Muscle of leg (tissue), 11 donors: ENCODE data around the gene DPH6. TPM values are rescaled to one million over a fixed set of nuclear protein-coding genes. Genes with fewer than 3 reads are reported as not detected.

Experiments
- DNase-seq: peaks from one replicate; pipeline ENCODE4 v3.0.0; 2013
- H3K27ac ChIP-seq: one replicate; pipeline ENCODE4 v1.5.1; 2013; ENCODE audit warnings: mild to moderate bottlenecking, low read length, control low read depth
- H3K27me3 ChIP-seq: one replicate; pipeline ENCODE4 v1.6.1; 2013; ENCODE audit warnings: low read length; ENCODE audit not compliant: control insufficient read depth, insufficient read depth
- H3K36me3 ChIP-seq: one replicate; pipeline ENCODE4 v1.6.1; 2013; ENCODE audit warnings: low read length; ENCODE audit not compliant: control insufficient read depth, insufficient read depth
- H3K4me1 ChIP-seq: one replicate; pipeline ENCODE4 v1.6.1; 2013; ENCODE audit warnings: low read length; ENCODE audit not compliant: control insufficient read depth, insufficient read depth
- H3K4me3 ChIP-seq: one replicate; pipeline ENCODE4 v1.5.1; 2013; ENCODE audit warnings: low read length, control low read depth
- H3K9me3 ChIP-seq: replicated peaks from 2 replicates; pipeline ENCODE4 v1.6.1; 2013; ENCODE audit warnings: low read depth, low read length; ENCODE audit not compliant: control insufficient read depth
- WGBS: methylation state at CpG from one replicate; pipeline ENCODE4 v1.1.5; 2013; ENCODE audit warnings: missing lambda C conversion rate; ENCODE audit not compliant: insufficient coverage; 5-methylcytosine and 5-hydroxymethylcytosine counted together
- polyA plus RNA-seq, 8 donors: library from polyadenylated mRNA; unstranded; fragments of 120-200 nt; gene quantifications; one replicate each; pipeline versions ENCODE4 v1.2.1 to v1.2.3, GENCODE V29; 2013; ENCODE audit warnings: inconsistent platforms in 1 of 8, low replicate concordance in 1 of 8; ENCODE audit not compliant: insufficient read length in 8 of 8, insufficient read depth in 1 of 8
- total RNA-seq: library from RNA; stranded (reverse); fragments of 120-200 nt; gene quantifications from one replicate; pipeline ENCODE4 v1.2.4, GENCODE V29; 2013

The DPH6 gene
- total and polyA plus RNA-seq, 9 donors: 9.8 to 23.1 (median 15.2) TPM

GRCh38 chr15:35561308-35561707 is 15.3 kb upstream of the DPH6 start:
- H3K9me3 ChIP-seq: no peaks in the 10 kb centered on the region
- H3K4me1 ChIP-seq: no peaks in the 10 kb centered on the region
- H3K27me3 ChIP-seq: no peaks in the 10 kb centered on the region
- H3K36me3 ChIP-seq: no peaks in the 10 kb centered on the region
- DNase-seq: no peak
- no peak overlapping the region for H3K27ac ChIP-seq
- WGBS: no CpG with 5 or more reads among the region's 1 CpG
- H3K4me3 ChIP-seq: no peak overlapping the region

- no peaks in the 10 kb centered on the region for H3K36me3 ChIP-seq
- no peaks in the 10 kb centered on the region for H3K4me1 ChIP-seq
- no peak overlapping the region for H3K4me3 ChIP-seq
- H3K27ac ChIP-seq: no peak overlapping the region
- WGBS: 71% methylated on average over 1 of the region's 2 CpGs
- no peak for DNase-seq
- H3K9me3 ChIP-seq: no peaks in the 10 kb centered on the region
- H3K27me3 ChIP-seq: no peaks in the 10 kb centered on the region
Measured at GRCh38 chr15:35560870-35561269, 14.9 kb upstream of the DPH6 start.

GRCh38 chr15:35560258-35560657 is 14.3 kb upstream of the DPH6 start:
- Histone ChIP-seq H3K36me3 (no peaks in the 10 kb centered on the region), H3K4me3 (no peak overlapping the region), H3K4me1 (no peaks in the 10 kb centered on the region), H3K27ac (no peak overlapping the region), H3K9me3 (no peaks in the 10 kb centered on the region), H3K27me3 (no peaks in the 10 kb centered on the region)
- no CpG with 5 or more reads among the region's 1 CpG for WGBS
- no peak for DNase-seq

- Histone ChIP-seq H3K4me1 (no peaks in the 10 kb centered on the region), H3K4me3 (no peak overlapping the region)
- no CpG with 5 or more reads among the region's 2 CpGs for WGBS
Measured at GRCh38 chr15:35559683-35560082, 13.7 kb upstream of the DPH6 start.

GRCh38 chr15:35557544-35557943 is 11.6 kb upstream of the DPH6 start:
- Histone ChIP-seq H3K36me3 (no peaks in the 10 kb centered on the region), H3K9me3 (no peaks in the 10 kb centered on the region), H3K27ac (no peak overlapping the region), H3K4me1 (no peaks in the 10 kb centered on the region), H3K27me3 (no peaks in the 10 kb centered on the region), H3K4me3 (no peak overlapping the region)
- no peak for DNase-seq
- WGBS: 88% methylated on average over 4 of the region's 4 CpGs

More at GRCh38 chr15:35559683-35560082, 13.7 kb upstream of the DPH6 start:
- Histone ChIP-seq H3K27me3 (no peaks in the 10 kb centered on the region), H3K36me3 (no peaks in the 10 kb centered on the region), H3K27ac (no peak overlapping the region), H3K9me3 (no peaks in the 10 kb centered on the region)
- DNase-seq: no peak

- H3K27ac ChIP-seq: no peak overlapping the region
- H3K4me3 ChIP-seq: no peak overlapping the region
- H3K27me3 ChIP-seq: no peaks in the 10 kb centered on the region
- no peak for DNase-seq
- no CpG with 5 or more reads among the region's 4 CpGs for whole genome bisulfite sequencing
- H3K9me3 ChIP-seq: no peaks in the 10 kb centered on the region
- no peaks in the 10 kb centered on the region for H3K36me3 ChIP-seq
- H3K4me1 ChIP-seq: no peaks in the 10 kb centered on the region
Measured at GRCh38 chr15:35557012-35557411, 11.0 kb upstream of the DPH6 start.

GRCh38 chr15:35555244-35555643 is 9.3 kb upstream of the DPH6 start:
- no peaks in the 10 kb centered on the region for H3K4me1 ChIP-seq
- no peak overlapping the region for H3K4me3 ChIP-seq
- no peaks in the 10 kb centered on the region for H3K27me3 ChIP-seq
- H3K36me3 ChIP-seq: no peaks in the 10 kb centered on the region
- WGBS: no CpG with 5 or more reads among the region's 1 CpG
- no peak overlapping the region for H3K27ac ChIP-seq
- no peak for DNase-seq
- H3K9me3 ChIP-seq: no peaks in the 10 kb centered on the region

- no peak for DNase-seq
- Histone ChIP-seq H3K27me3 (no peaks in the 10 kb centered on the region), H3K27ac (no peak overlapping the region), H3K4me3 (no peak overlapping the region), H3K9me3 (no peaks in the 10 kb centered on the region), H3K4me1 (peaks cover 5% of the 10 kb centered on the region), H3K36me3 (no peaks in the 10 kb centered on the region)
- WGBS: 93% methylated on average over 3 of the region's 5 CpGs
Measured at GRCh38 chr15:35550957-35551356, 5.0 kb upstream of the DPH6 start.

- Histone ChIP-seq H3K27ac (no peak overlapping the region), H3K36me3 (no peaks in the 10 kb centered on the region), H3K4me1 (peaks cover 5% of the 10 kb centered on the region), H3K9me3 (no peaks in the 10 kb centered on the region), H3K4me3 (no peak overlapping the region), H3K27me3 (no peaks in the 10 kb centered on the region)
- 82% methylated on average over 3 of the region's 4 CpGs for WGBS
- DNase-seq: no peak
Measured at GRCh38 chr15:35549567-35549966, 3.6 kb upstream of the DPH6 start.

- H3K4me3 ChIP-seq: no peak overlapping the region
- no peaks in the 10 kb centered on the region for H3K9me3 ChIP-seq
- no peaks in the 10 kb centered on the region for H3K27me3 ChIP-seq
- no peaks in the 10 kb centered on the region for H3K36me3 ChIP-seq
- WGBS: 93% methylated on average over 2 of the region's 2 CpGs
- H3K27ac ChIP-seq: no peak overlapping the region
- peaks cover 5% of the 10 kb centered on the region for H3K4me1 ChIP-seq
- DNase-seq: no peak
Measured at GRCh38 chr15:35548435-35548834, 2.5 kb upstream of the DPH6 start.

GRCh38 chr15:35547775-35548364 is 1.9 kb upstream of the DPH6 start:
- no peaks in the 10 kb centered on the region for H3K27me3 ChIP-seq
- H3K9me3 ChIP-seq: no peaks in the 10 kb centered on the region
- H3K27ac ChIP-seq: no peak overlapping the region
- 79% methylated on average over 9 of the region's 11 CpGs for WGBS
- no peak overlapping the region for H3K4me3 ChIP-seq
- no peaks in the 10 kb centered on the region for H3K36me3 ChIP-seq
- DNase-seq: no peak
- H3K4me1 ChIP-seq: peaks cover 5% of the 10 kb centered on the region
